OCI-M1 (cell line): ENCODE measurements around the gene PTPRE.

Experiments used
- DNase-seq: peaks from one replicate; lab custom pipeline; 2025; lab: John Stamatoyannopoulos, UW

The PTPRE gene

GRCh38 chr10:127926455-127926854 is 19.6 kb downstream of the PTPRE start:
- no peak for DNase-seq

- no peak for DNase-seq
Measured at GRCh38 chr10:127928021-127928806, 21.3 kb downstream of the PTPRE start.

- no peak for DNase-seq
Measured at GRCh38 chr10:127932521-127933270, 25.8 kb downstream of the PTPRE start.

- DNase-seq: no peak
Measured at GRCh38 chr10:127933271-127933670, 26.4 kb downstream of the PTPRE start.

GRCh38 chr10:127934383-127934782 is 27.5 kb downstream of the PTPRE start:
- no peak for DNase-seq

GRCh38 chr10:127935071-127935561 is 28.2 kb downstream of the PTPRE start:
- DNase-seq: no peak

GRCh38 chr10:127937069-127937468 is 30.2 kb downstream of the PTPRE start:
- DNase-seq: no peak

- DNase-seq: no peak
Measured at GRCh38 chr10:127937915-127938463, 31.1 kb downstream of the PTPRE start.

GRCh38 chr10:127939786-127940330 is 33.0 kb downstream of the PTPRE start:
- DNase-seq: no peak

- no peak for DNase-seq
Measured at GRCh38 chr10:127940866-127941640, 34.1 kb downstream of the PTPRE start.

- no peak for DNase-seq
Measured at GRCh38 chr10:127942811-127943210, 35.9 kb downstream of the PTPRE start.

GRCh38 chr10:127943336-127943910 is 36.5 kb downstream of the PTPRE start:
- no peak for DNase-seq

- no peak for DNase-seq
Measured at GRCh38 chr10:127944256-127944655, 37.4 kb downstream of the PTPRE start.

GRCh38 chr10:127945341-127945758 is 38.4 kb downstream of the PTPRE start:
- DNase-seq: no peak

- DNase-seq: no peak
Measured at GRCh38 chr10:127945948-127946711, 39.2 kb downstream of the PTPRE start.

GRCh38 chr10:127947211-127947610 is 40.3 kb downstream of the PTPRE start:
- no peak for DNase-seq

GRCh38 chr10:127948791-127949190 is 41.9 kb downstream of the PTPRE start:
- DNase-seq: no peak

- no peak for DNase-seq
Measured at GRCh38 chr10:127949831-127950230, 42.9 kb downstream of the PTPRE start.

GRCh38 chr10:127951861-127952574 is 45.1 kb downstream of the PTPRE start:
- DNase-seq: no peak

- DNase-seq: no peak
Measured at GRCh38 chr10:127952575-127952869, 45.6 kb downstream of the PTPRE start.
